ENCODE data around the gene FBXL7.

The FBXL7 gene

GRCh38 chr5:15607076-15607475, 107.1 kb downstream of the FBXL7 start:
- ChIA-PET CTCF (no interaction called here), POLR2A (no interaction called here)
- H3K4me3 ChIP-seq (ENCODE audit: low read depth, low read length) = no peak overlapping the region
- TF ChIP-seq, protein P1, sequence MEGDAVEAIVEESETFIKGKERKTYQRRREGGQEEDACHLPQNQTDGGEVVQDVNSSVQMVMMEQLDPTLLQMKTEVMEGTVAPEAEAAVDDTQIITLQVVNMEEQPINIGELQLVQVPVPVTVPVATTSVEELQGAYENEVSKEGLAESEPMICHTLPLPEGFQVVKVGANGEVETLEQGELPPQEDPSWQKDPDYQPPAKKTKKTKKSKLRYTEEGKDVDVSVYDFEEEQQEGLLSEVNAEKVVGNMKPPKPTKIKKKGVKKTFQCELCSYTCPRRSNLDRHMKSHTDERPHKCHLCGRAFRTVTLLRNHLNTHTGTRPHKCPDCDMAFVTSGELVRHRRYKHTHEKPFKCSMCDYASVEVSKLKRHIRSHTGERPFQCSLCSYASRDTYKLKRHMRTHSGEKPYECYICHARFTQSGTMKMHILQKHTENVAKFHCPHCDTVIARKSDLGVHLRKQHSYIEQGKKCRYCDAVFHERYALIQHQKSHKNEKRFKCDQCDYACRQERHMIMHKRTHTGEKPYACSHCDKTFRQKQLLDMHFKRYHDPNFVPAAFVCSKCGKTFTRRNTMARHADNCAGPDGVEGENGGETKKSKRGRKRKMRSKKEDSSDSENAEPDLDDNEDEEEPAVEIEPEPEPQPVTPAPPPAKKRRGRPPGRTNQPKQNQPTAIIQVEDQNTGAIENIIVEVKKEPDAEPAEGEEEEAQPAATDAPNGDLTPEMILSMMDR (IDR thresholded peaks at IDR 0.05; ENCODE audit: insufficient read depth, low read length, missing control alignments) = no peak
- DNase-seq (ENCODE audit: low read depth, low spot score) = no peak

DNA sequence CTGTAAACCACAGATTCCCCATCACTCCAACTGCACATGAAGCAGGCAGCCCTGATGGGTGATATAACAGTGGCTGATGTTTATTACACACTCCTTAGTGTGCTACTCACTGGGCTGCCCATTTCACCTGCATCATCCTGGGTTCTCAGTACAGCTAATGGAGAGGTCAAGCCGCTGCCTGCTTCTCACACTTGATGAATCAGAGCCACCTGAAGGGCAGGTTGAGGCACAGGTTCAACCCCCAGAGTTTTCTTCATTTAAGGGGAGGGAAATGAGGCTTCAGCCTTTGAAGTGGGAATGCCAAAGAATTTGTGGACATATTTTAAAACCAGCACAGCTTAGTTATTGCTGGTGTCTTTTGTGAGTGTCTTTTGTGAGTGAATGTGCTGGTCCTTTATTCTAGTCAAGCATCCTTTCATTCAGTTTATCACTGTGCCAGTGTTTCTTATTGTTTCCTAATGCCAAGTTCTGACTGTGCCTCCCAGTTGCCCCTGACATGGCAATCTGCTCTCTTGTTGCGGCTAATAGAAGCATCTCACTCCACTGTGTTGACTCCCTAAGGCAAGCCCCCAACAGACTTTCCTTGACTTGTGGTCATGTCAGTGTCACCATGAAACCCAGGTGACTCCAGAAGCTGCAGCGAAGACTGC, 109.2 kb downstream of the FBXL7 start:
- TF ChIP-seq, protein P1 (IDR thresholded peaks at IDR 0.05; ENCODE audit: insufficient read depth, low read length, missing control alignments) = no peak
- DNase-seq (ENCODE audit: low read depth, low spot score) = no peak
- ChIA-PET POLR2A (no interaction called here), CTCF (interaction anchor here (1.3 kb wide), 1 partner anchor 12 kb away, joined by 3 read pairs; no protein-coding TSS in a partner anchor)
- H3K4me3 ChIP-seq (ENCODE audit: low read depth, low read length) = no peak overlapping the region

DNA sequence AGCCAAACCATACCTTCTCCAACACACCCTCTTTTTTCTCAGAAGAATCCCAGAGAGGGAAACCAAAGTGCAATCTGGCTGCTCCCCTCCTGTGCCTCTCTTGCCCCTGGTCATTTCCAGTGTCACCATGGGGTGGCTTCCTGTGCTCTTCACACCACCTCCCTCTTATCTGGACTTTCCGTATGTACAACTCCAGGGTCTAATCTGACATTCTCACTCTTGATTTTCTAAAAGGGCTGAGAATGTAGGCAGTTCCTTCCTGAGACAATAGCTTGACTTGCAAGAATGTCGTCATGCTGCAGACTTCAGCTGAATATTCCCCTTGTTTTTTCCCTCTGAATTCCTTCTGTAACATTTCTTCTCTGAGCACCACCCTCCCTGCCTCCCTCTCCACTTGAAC, 110.2 kb downstream of the FBXL7 start:
- ChIA-PET POLR2A (no interaction called here), CTCF (interaction anchor here (1.3 kb wide), 1 partner anchor 13 kb away, joined by 3 read pairs; no protein-coding TSS in a partner anchor)
- DNase-seq (ENCODE audit: low read depth, low spot score) = no peak
- H3K4me3 ChIP-seq (ENCODE audit: low read depth, low read length) = no peak overlapping the region
- TF ChIP-seq, protein P1 (IDR thresholded peaks at IDR 0.05; ENCODE audit: insufficient read depth, low read length, missing control alignments) = no peak

- DNase-seq (ENCODE audit: low read depth, low spot score) = no peak
- H3K4me3 ChIP-seq (ENCODE audit: low read depth, low read length) = no peak overlapping the region
- TF ChIP-seq, protein P1 (IDR thresholded peaks at IDR 0.05; ENCODE audit: insufficient read depth, low read length, missing control alignments) = no peak
- ChIA-PET POLR2A (no interaction called here), CTCF (no interaction called here)
Observed at GRCh38 chr5:15611008-15611407, 111.0 kb downstream of the FBXL7 start.

DNA sequence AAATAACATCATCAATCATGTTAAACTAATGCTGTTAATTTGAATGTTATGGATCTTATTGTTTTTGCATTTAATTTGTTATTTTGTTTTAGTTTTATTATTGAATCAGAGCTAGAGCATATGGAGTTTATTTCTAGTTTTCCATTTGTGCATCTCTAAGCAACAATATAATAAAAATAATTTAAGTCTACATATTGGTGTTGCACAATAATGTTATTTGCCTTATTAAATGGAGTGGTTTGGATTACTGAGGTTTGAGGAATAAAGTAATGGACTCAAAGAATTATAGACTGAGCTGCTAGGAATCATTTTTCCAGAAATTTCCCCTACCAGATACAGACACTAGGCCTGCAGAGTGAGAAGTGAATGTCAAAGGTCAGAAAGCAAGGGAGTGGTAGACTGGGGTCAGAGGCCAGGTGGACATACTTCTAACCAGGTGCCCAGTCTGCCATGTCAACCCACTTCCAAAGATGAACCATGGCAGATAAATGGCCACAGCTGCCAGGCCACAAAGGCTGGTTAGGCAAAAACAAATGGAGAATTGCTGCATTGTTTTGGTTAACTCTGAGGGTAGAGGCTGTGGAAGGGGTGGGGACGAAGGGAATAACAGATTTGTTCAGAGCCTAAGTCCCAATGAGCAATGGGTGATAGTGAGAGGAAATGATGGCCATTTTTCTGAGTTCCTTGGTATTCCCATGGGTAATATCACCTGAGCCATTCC, 113.1 kb downstream of the FBXL7 start:
- ChIA-PET POLR2A (no interaction called here), CTCF (no interaction called here)
- no peak for DNase-seq (ENCODE audit: low read depth, low spot score)
- H3K4me3 ChIP-seq (ENCODE audit: low read depth, low read length) = no peak overlapping the region
- TF ChIP-seq, protein P1 (IDR thresholded peaks at IDR 0.05; ENCODE audit: insufficient read depth, low read length, missing control alignments) = no peak

DNA sequence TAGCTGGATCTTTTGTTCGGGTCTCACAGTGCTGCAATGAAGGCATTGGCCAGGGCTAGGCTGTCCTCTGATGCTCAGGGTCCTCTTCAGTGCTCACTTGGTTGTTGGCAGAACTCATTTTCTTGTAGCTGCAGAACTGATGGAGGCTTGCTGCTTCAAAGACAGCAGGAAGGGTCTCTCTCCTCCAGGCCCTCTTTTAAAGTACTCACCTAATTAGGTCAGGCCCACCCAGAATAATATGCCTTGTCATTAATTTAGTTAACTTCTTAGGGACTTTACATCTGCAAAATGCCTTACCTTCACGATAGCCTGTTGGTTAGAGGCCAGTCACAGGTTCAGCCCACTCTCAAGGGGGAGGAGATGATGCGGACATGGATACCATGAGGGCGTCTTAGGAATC, 114.7 kb downstream of the FBXL7 start:
- H3K4me3 ChIP-seq (ENCODE audit: low read depth, low read length) = no peak overlapping the region
- POLR2A ChIA-PET = no interaction called here
- no peak for DNase-seq (ENCODE audit: low read depth, low spot score)
- TF ChIP-seq, protein P1 (IDR thresholded peaks at IDR 0.05; ENCODE audit: insufficient read depth, low read length, missing control alignments) = no peak
- CTCF ChIA-PET = interaction anchor here (1.2 to 1.7 kb wide), 2 partner anchors 16 to 17 kb away, joined by 3 to 7 read pairs; no protein-coding TSS in a partner anchor
